ENCODE measurements around the gene COPE. TPM values are rescaled to one million over a fixed set of nuclear protein-coding genes. Genes with fewer than 3 reads are reported as not detected.

COPE gene
- total RNA-seq, 1 donor from 2014 or later: 161 TPM

GRCh38 chr19:18868380-18869022, 50.7 kb downstream of the COPE start:
- no peak for DNase-seq (ENCODE audit: low read depth in 2 of 2)

- no peak for DNase-seq (ENCODE audit: low read depth in 2 of 2)
Observed at GRCh38 chr19:18867751-18868150, 51.4 kb downstream of the COPE start.

DNA sequence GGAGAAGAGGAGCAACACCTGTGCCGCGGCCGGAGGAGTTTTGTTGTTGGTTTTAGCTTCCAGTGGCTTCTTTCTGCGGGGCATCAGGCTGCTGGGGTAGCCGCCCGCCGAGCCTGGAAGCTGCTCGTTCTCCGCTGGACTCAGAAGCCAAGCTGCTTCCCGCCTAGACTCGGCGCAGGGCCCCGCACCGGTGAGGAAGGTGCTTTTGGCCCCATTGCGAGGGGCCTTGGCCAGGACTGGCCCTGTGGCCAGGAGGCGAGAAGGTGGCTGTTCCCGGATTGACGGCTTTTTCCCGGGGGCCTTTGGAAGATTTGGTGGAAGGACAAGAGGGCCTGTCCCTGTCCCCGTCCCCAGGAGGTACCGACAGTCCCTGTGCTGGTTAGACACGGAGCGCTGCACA, 52.0 kb downstream of the COPE start:
- no peak for DNase-seq (ENCODE audit: low read depth in 2 of 2)

DNA sequence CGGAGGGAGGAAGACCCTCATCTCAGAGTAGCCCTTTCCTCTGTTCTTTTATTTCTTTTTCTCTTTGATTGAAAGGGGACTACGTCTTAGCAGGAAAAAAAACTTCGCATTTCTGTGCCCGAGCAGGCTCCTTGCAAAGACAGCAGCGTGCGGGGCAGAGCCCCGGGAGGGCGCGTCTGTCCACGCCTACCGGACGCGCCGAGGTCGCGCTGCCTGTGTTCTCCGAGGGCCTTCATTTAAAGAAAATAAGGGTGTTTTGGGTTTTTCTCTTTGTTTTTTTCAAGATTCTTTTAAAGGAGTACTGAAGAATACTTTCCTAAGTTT, 52.4 kb downstream of the COPE start:
- no peak for DNase-seq (ENCODE audit: low read depth in 2 of 2)

DNA sequence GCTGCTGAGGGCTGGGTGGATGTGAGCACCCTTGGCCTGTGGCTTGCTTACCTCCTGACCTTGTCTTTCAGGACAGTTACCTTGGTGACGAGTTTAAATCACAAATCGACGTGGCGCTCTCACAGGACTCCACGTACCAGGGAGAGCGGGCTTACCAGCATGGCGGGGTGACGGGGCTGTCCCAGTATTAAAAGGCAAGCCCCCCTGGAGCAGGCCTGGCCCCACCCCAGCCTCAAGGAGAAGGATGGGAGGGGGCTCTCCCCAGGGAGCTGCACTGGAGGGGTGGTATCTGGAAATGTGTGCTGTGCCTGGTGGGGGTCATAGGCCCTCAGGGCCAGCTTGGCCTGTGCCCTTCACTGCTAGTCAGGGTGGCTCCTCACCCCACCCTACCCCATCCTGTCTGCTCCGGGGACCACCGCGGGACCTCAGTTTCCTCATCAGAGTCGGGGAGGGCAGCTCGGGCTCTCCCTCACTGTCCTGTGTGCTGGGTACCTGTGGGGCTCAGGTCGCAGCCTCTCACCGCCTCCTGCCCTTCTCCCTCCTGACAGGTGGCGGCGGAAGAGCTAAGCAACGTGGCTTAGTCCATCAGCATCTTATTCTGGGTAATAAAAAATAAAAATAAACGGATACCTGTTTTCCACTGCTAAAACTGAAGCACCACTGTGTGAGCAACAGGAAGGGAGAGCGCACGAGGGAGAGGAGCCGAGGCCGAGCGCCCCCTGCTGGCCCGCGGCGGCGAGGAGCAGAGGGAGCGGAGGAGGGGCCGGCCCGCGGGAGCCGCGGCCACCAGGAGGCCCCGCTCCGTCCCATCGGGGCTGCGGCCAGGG, 53.0 kb downstream of the COPE start:
- DNase-seq (ENCODE audit: low read depth in 2 of 2): peak in 1 of 2 donors; percentile 67

DNA sequence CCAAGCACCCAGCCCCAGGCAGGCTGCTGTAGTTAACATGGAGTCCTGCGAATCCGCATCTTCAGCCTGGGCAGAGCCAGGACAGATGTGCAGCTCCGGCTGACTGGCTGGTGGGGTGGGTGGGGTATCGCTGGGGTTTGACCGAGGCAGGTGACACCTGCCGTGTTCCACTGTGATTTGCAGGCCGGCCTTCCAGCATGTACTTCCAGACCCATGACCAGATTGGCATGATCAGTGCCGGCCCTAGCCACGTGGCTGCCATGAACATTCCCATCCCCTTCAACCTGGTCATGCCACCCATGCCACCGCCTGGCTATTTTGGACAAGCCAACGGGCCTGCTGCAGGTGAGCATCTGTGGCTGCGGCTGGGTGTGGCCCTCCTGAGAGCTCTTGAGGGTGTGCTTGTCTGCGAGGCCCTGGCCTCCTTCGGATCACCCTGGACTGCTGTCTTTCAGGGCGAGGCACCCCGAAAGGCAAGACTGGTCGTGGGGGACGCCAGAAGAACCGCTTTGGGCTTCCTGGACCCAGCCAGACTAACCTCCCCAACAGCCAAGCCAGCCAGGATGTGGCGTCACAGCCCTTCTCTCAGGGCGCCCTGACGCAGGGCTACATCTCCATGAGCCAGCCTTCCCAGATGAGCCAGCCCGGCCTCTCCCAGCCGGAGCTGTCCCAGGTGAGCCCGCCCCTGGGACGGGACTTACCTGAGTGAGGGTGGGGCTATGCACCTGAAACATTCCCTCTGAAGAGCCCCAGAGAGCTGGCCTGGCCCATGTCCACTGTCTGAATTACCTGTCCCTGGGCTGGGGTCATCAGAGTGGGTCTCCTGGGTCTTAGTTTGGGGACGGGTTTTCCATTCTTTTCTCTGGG, 53.8 kb downstream of the COPE start:
- DNase-seq (ENCODE audit: low read depth in 2 of 2): no peak

DNA sequence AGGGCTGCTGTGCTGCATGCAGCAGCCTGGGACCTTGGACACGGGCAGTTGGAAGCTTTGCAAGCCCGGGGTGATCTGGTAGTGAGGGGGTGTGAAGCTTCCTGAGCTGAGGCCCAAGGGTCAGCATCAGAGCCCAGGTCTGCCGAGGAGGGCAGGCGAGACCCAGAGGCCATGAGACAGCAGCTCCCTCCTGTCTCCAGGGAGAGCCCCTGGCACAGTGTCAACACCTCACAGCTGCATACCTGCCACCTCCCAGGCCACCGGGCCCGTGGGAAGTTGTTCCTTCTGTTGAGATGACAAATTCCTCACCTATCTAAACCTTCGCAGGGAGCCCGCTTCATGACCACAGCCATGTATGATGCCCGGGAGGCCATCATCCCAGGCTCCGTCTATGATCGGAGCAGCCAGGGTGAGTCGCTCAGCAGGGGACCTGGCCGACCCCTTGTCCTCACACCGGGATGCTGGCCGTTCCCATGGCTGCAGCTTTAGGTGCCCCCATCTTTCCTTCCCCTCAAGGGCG, 55.3 kb downstream of the COPE start:
- no peak for DNase-seq (ENCODE audit: low read depth in 2 of 2)

DNA sequence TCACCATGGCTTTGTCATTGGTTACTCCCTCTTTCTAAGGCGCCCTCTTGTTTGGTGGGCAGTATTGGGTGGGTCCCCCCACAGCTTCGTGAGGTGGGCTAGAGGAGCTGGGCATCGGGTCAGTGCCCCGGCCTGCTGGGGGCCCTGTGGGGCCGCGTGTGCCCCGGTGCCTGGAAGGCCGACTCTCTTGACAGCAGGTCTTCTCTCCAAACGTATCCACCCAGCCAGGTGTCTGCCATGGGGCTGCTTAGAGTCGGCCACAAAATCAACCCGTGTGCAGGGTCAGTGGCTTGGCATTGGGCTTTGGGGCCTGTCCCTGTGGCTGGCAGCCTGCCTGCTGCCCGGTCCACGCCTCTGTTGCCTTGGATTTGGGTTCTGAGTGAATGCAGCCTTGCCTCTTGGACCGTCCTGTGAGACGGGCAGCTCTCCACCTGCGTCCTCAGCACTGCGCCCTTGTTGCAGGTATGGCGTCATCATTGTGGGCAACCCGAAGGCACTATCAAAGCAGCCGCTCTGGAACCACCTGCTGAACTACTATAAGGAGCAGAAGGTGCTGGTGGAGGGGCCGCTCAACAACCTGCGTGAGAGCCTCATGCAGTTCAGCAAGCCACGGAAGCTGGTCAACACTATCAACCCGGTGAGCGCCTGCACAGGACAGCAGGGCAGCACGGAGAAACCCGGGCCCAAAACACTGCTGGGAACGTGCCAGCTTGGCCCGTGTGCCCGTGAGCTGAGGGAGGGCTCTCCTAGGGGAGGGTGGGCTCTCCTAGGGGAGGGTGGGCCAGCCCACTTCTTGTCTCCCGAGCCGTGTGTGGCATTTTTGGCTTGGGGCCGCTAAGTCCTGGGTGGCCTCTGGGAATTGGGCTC, 56.0 kb downstream of the COPE start:
- DNase-seq (ENCODE audit: low read depth in 2 of 2): no peak

- DNase-seq (ENCODE audit: low read depth in 2 of 2): no peak
Observed at GRCh38 chr19:18861917-18862316, 57.3 kb downstream of the COPE start.

DNA sequence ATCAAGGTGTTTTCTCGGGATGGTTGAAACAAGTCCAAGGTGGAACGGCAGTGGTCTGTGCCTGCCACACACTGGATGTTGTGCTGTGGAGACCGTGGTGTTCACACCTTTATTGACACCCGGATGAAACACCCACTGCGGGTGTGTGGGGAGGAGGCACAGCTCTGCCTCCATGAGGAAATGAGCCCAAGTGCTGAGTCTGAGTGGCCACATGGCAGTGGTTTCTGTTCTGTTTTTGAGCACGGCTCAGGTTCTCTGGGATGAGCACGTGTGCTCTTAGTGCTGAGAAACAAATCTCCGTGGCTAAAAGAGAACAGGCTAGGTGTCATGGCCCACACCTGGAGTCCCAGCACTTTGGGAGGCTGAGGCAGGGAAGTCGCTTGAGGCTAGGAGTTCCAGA, 58.0 kb downstream of the COPE start:
- DNase-seq (ENCODE audit: low read depth in 2 of 2): no peak

- DNase-seq (ENCODE audit: low read depth in 2 of 2): no peak
Observed at GRCh38 chr19:18860725-18861124, 58.5 kb downstream of the COPE start.

- no peak for DNase-seq (ENCODE audit: low read depth in 2 of 2)
Observed at GRCh38 chr19:18860302-18860700, 58.9 kb downstream of the COPE start.

GRCh38 chr19:18859676-18860301, 59.4 kb downstream of the COPE start:
- peak in 1 of 2 donors; percentile 76 for DNase-seq (ENCODE audit: low read depth in 2 of 2)

DNA sequence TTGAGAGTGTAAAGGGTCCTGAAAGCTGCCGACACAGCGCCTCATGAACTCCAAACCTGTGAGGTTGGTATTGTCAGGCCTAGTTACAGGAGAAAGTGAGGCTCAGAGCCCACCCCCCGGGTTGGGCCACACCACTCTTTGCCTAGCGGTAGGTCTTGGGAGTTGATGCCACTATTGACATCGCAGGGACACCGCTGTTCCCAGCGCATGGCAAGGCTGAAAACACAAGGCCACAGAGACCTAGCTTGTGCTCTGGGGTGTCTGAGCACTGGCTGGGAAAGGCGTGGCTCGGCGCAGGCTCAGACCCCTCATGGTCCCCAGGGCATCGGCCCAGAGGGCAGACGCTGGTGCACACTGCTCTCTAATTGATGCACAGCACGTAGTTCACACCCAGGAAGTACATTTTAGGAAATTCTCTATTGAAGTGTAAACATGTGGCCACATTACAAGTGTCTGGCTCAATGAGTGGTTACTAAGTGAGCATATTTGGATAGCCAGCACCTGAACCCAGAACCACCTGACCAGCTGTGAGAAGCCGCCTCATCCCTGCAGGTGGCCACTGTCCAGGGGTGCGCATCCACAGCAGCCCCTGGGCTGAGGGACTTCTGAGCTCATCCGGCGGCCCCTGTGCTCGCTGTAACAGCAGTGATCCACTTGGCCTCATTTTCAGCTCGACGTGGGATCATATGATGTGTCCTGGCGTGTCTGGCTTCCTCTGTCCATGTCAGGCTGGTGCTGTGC, 60.1 kb downstream of the COPE start:
- DNase-seq (ENCODE audit: low read depth in 2 of 2): no peak

GRCh38 chr19:18857223-18857622, 62.0 kb downstream of the COPE start:
- DNase-seq (ENCODE audit: low read depth in 2 of 2): no peak

DNA sequence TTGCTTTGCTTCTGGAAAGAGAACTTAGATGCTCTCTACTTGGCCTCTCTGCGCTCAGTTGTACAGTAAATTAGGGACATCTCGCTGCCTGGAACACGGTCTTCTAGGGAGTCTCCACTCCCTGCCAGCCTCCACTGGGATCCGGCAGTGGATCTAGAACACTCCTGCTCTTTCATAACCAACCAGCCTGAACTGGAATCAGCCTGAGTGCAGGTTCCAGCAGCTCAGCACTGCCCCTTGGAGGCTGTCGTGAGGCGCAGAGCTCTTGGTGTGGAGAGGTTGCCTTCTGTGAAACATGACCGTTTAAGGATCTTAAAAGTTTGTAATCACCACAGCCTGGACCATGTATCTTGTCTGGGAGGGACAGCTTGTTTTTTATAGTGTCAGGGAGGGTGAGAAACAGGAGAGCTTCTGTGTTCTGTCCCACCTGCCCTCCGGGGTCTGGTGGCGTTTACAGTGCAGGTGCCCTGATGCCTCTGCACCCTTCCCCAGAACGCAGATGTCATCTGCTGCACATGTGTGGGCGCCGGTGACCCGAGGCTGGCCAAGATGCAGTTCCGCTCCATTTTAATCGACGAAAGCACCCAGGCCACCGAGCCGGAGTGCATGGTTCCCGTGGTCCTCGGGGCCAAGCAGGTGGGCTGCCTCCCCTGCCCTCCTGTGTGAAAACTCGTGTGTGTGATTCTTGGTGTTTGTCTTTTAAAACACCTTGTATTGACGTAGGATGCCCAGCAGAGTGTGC, 62.6 kb downstream of the COPE start:
- no peak for DNase-seq (ENCODE audit: low read depth in 2 of 2)

- DNase-seq (ENCODE audit: low read depth in 2 of 2): no peak
Observed at GRCh38 chr19:18855647-18856384, 63.4 kb downstream of the COPE start.

DNA sequence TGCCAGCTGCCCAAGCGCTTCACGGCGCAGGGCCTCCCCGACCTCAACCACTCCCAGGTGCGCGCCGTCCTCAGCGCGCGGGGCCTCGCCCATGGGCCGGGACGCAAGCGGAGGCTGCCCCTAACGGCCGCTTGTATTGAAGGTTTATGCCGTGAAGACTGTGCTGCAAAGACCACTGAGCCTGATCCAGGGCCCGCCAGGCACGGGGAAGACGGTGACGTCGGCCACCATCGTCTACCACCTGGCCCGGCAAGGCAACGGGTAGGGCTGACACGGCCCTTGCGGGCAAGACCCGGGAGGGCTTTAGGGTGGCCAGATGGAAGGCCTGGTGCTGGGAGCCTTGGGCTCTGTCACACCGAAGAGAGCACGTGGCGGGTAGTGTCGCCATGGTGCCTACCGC, 64.2 kb downstream of the COPE start:
- no peak for DNase-seq (ENCODE audit: low read depth in 2 of 2)
